IMR-90 (cell line): ENCODE results near the gene ASB1. TPM values are rescaled to one million over a fixed set of nuclear protein-coding genes. Genes with fewer than 3 reads are reported as not detected.

Source experiments
- ATAC-seq: fragments of 200-7000 bp; cut with Tn5 transposase; 2 replicates; pipeline ENCODE4 v1.9.1; 2020; ENCODE audit warnings: low read depth, mild to moderate bottlenecking, moderate library complexity
- BruUV-seq: library from RNA; stranded (reverse); fragments of 400-500 nt; replicated peaks from 2 replicates; lab custom pipeline; 2021; lab: Mats Ljungman, UMichigan
- CTCF ChIA-PET: fragments of 300-600 bp; formaldehyde crosslinking; extraction: SDS; loops from one replicate; lab custom pipeline; 2021; ENCODE audit warnings: antibody characterized with exemption; lab: Yijun Ruan, JAX
- POLR2A ChIA-PET: fragments of 300-600 bp; sonication (Branson Sonifier 250); formaldehyde crosslinking; loops from one replicate; lab custom pipeline; 2022; ENCODE audit warnings: antibody characterized with exemption; ENCODE audit not compliant: unreplicated experiment; lab: Charles Lee
- DNase-seq: peaks from one replicate; pipeline ENCODE4 v3.0.0; 2013
- H2AFZ ChIP-seq: replicated peaks from 2 replicates; pipeline ENCODE3; 2013; ENCODE audit warnings: low read length, mild to moderate bottlenecking; ENCODE audit not compliant: poor library complexity
- H2AK5ac ChIP-seq: 2 replicates; pipeline ENCODE4 v1.6.1; 2013; ENCODE audit warnings: low read depth, low read length, inconsistent platforms
- H2AK9ac ChIP-seq: replicated peaks from 2 replicates; pipeline ENCODE3; 2013; ENCODE audit warnings: mild to moderate bottlenecking, low read depth, low read length, moderate library complexity; ENCODE audit not compliant: poor library complexity
- H2BK120ac ChIP-seq: 2 replicates; pipeline ENCODE4 v1.6.1; 2013; ENCODE audit warnings: low read depth, low read length, inconsistent platforms
- H2BK15ac ChIP-seq: 3 replicates; pipeline ENCODE4 v1.6.1; 2013; ENCODE audit warnings: low read depth, low read length, inconsistent platforms
- H2BK20ac ChIP-seq: 2 replicates; pipeline ENCODE4 v1.6.1; 2013; ENCODE audit warnings: low read depth, mild to moderate bottlenecking, inconsistent platforms, low read length, moderate library complexity
- H2BK5ac ChIP-seq: 2 replicates; pipeline ENCODE4 v1.6.1; 2013; ENCODE audit warnings: mild to moderate bottlenecking, low read depth, low read length, inconsistent platforms; ENCODE audit not compliant: poor library complexity, severe bottlenecking
- H3K14ac ChIP-seq: replicated peaks from 2 replicates; pipeline ENCODE4 v1.6.1; 2013; ENCODE audit warnings: low read depth, low read length, inconsistent platforms
- H3K18ac ChIP-seq: 2 replicates; pipeline ENCODE4 v1.6.1; 2013; ENCODE audit warnings: low read depth, low read length, control low read depth
- H3K23ac ChIP-seq: 2 replicates; pipeline ENCODE4 v1.6.1; 2013; ENCODE audit warnings: low read depth, low read length, inconsistent platforms
- H3K27ac ChIP-seq: 2 replicates; pipeline ENCODE4 v1.5.1; 2013; ENCODE audit warnings: mild to moderate bottlenecking, control low read depth, low read length; ENCODE audit not compliant: insufficient read depth
- H3K27me3 ChIP-seq: 2 replicates; pipeline ENCODE4 v1.6.1; 2013; ENCODE audit warnings: low read length; ENCODE audit not compliant: control insufficient read depth, insufficient read depth
- H3K36me3 ChIP-seq: 2 replicates; pipeline ENCODE4 v1.6.1; 2013; ENCODE audit warnings: low read length, mixed read lengths; ENCODE audit not compliant: control insufficient read depth, insufficient read depth
- H3K4ac ChIP-seq: 2 replicates; pipeline ENCODE4 v1.6.1; 2013; ENCODE audit warnings: low read depth, low read length, inconsistent platforms
- H3K4me1 ChIP-seq: 2 replicates; pipeline ENCODE4 v1.6.1; 2013; ENCODE audit warnings: low read length, mixed read lengths; ENCODE audit not compliant: control insufficient read depth, insufficient read depth
- H3K4me2 ChIP-seq: 2 replicates; pipeline ENCODE4 v1.6.1; 2013; ENCODE audit warnings: low read depth, mild to moderate bottlenecking, control low read depth, low read length, moderate library complexity
- H3K4me3 ChIP-seq: 2 replicates; pipeline ENCODE4 v1.5.1; 2013; ENCODE audit warnings: low read depth, mild to moderate bottlenecking, control low read depth, low read length, moderate library complexity; ENCODE audit not compliant: insufficient read depth
- H3K56ac ChIP-seq: 2 replicates; pipeline ENCODE4 v1.6.1; 2013; ENCODE audit warnings: low read length, inconsistent platforms; ENCODE audit not compliant: insufficient read depth; ENCODE audit errors: extremely low read depth
- H3K79me1 ChIP-seq, 2 experiments: 2 replicates each; pipeline ENCODE4 v1.6.1; 2013; ENCODE audit warnings: low read length in 2 of 2, inconsistent platforms in 1 of 2, low read depth in 1 of 2
- H3K9ac ChIP-seq: 2 replicates; pipeline ENCODE4 v1.6.1; 2013; ENCODE audit warnings: low read depth, low read length, control low read depth
- H3K9me1 ChIP-seq: 2 replicates; pipeline ENCODE4 v1.6.1; 2013; ENCODE audit warnings: low read length, inconsistent platforms; ENCODE audit not compliant: insufficient read depth
- H3K9me3 ChIP-seq: 2 replicates; pipeline ENCODE4 v1.6.1; 2013; ENCODE audit warnings: low read length; ENCODE audit not compliant: control insufficient read depth, insufficient read depth
- H4K20me1 ChIP-seq: 2 replicates; pipeline ENCODE4 v1.6.1; 2013; ENCODE audit warnings: low read length, inconsistent platforms; ENCODE audit not compliant: insufficient read depth
- H4K5ac ChIP-seq: 2 replicates; pipeline ENCODE4 v1.6.1; 2013; ENCODE audit warnings: mild to moderate bottlenecking, low read depth, low read length, control low read depth
- H4K8ac ChIP-seq, 2 experiments: 2 replicates each; pipeline ENCODE4 v1.6.1; 2013; ENCODE audit warnings: low read depth in 2 of 2, low read length in 2 of 2, control low read depth in 1 of 2, inconsistent platforms in 1 of 2
- H4K91ac ChIP-seq: 2 replicates; pipeline ENCODE4 v1.6.1; 2013; ENCODE audit warnings: low read depth, low read length, inconsistent platforms; ENCODE audit not compliant: insufficient read depth
- CEBPB ChIP-seq: IDR thresholded peaks from 2 replicates; pipeline ENCODE4 v1.6.1; 2012; ENCODE audit warnings: low read depth, low read length, improper control_type of control experiment
- MAZ ChIP-seq: IDR thresholded peaks from 2 replicates; pipeline ENCODE4 v1.6.1; 2012; ENCODE audit warnings: low read depth, mild to moderate bottlenecking, low read length, improper control_type of control experiment, moderate library complexity, borderline replicate concordance
- WGBS, 2 experiments: methylation state at CpG; one replicate each; pipeline versions ENCODE4 v1.1.5 to v1.1.7; 2013; ENCODE audit warnings: missing lambda C conversion rate in 2 of 2; ENCODE audit not compliant: insufficient read length in 1 of 2; ENCODE audit errors: extremely low coverage in 2 of 2; 5-methylcytosine and 5-hydroxymethylcytosine counted together
- dilution Hi-C: fragments of 300-500 bp; cut with HindIII; formaldehyde crosslinking; loops from one replicate; pipeline ENCODE4 v1.14.3; 2018; ENCODE audit warnings: low sequenced_read_pairs; ENCODE audit not compliant: unreplicated experiment
- in situ Hi-C: fragments of 300-500 bp; cut with MboI; formaldehyde crosslinking; loops from 3 replicates; pipeline ENCODE4 v1.14.3; 2019; ENCODE audit warnings: low sequenced_read_pairs, inconsistent platforms, mixed read lengths
- intact Hi-C: fragments of 100-400 bp; cut with micrococcal nuclease; formaldehyde crosslinking; loops from 2 replicates; pipeline ENCODE4 v1.10.0; 2022
- polyA plus RNA-seq, 3 experiments: library from polyadenylated mRNA; depleted of rRNA; stranded (reverse); fragments of >200 nt; gene quantifications; 2 replicates each; pipeline ENCODE4 v1.2.3, GENCODE V29; 2012; ENCODE audit warnings: low replicate concordance in 1 of 3
- total RNA-seq: library from RNA; depleted of rRNA; stranded (reverse); fragments of >200 nt; gene quantifications from 2 replicates; pipeline ENCODE4 v1.2.3, GENCODE V29; 2012
- TF ChIP-seq, protein P1 (sequence below): fragments of 150-350 bp; IDR thresholded peaks from 2 replicates; pipeline ENCODE4 v1.6.1; 2017; ENCODE audit warnings: mild to moderate bottlenecking, antibody characterized with exemption, low read length, low read depth

ASB1 gene
- total and polyA plus RNA-seq, 2 of the 4 experiments (the other 2 are of a cell fraction), result 23.5 to 37.3 TPM

DNA sequence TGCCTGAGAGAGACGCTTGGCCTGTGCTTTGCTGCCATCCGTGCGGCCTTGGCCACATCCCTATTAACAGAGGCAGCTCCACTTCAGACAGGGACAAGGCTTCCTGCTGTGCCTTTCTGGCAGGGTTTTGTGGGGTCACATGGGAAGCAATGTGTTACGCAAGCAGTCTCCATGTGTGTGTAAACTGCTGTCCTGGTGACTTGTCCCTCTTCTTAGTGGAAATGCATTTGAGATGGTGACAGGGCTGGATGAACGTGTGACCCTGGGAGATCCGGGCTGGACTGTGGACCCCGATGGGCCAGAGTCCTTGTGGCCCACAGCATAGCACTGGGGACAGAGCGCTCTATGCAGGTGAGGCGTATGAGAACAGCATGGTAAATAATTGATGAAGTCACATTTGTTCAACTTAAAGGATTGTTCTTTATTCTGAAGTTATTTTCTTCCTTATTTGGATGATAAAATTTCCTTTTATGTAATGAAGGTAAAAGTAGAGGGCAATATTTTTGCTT lies 23.2 kb downstream of the ASB1 start:
- H3K9ac ChIP-seq, result no peak overlapping the region
- dilution Hi-C loops (no loop called here), intact Hi-C loops (no loop called here), in situ Hi-C loops (no loop called here)
- no peak overlapping the region for H3K18ac ChIP-seq
- H4K91ac ChIP-seq, result no peak overlapping the region
- ATAC-seq (peak; percentile 44), DNase-seq (peak; percentile 51)
- H2AK9ac ChIP-seq, result no peak overlapping the region
- no peak overlapping the region for H2BK20ac ChIP-seq
- H3K9me1 ChIP-seq, result peaks cover 10% of the 10 kb centered on the region; the same call in 1 of the 2 replicates
- H2BK120ac ChIP-seq, result no peak overlapping the region
- TF ChIP-seq, protein P1, sequence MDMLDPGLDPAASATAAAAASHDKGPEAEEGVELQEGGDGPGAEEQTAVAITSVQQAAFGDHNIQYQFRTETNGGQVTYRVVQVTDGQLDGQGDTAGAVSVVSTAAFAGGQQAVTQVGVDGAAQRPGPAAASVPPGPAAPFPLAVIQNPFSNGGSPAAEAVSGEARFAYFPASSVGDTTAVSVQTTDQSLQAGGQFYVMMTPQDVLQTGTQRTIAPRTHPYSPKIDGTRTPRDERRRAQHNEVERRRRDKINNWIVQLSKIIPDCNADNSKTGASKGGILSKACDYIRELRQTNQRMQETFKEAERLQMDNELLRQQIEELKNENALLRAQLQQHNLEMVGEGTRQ, result peak; percentile 66; the same call in 1 of the 2 replicates
- TF ChIP-seq MAZ, result no peak
- TF ChIP-seq CEBPB, result peak; percentile 92
- no peak overlapping the region for H4K5ac ChIP-seq
- peak overlapping the region; percentile 20 for H2BK5ac ChIP-seq
- no peak overlapping the region; a peak in 1 of 4 replicates for H4K8ac ChIP-seq
- no peak overlapping the region for H3K4me3 ChIP-seq
- peak overlapping the region; percentile 18 for H2AFZ ChIP-seq
- POLR2A ChIA-PET, result no interaction called here
- H3K27me3 ChIP-seq, result no peaks in the 10 kb centered on the region
- H2AK5ac ChIP-seq, result no peak overlapping the region
- H2BK15ac ChIP-seq, result no peak overlapping the region
- peaks cover 59 to 66% of the 10 kb centered on the region in 2 experiments for H3K79me1 ChIP-seq
- BruUV-seq, result no TSS peak
- CTCF ChIA-PET, result no interaction called here
- H3K9me3 ChIP-seq, result no peaks in the 10 kb centered on the region
- no peak overlapping the region for H3K23ac ChIP-seq
- H3K4me2 ChIP-seq, result no peak overlapping the region
- peaks cover 67% of the 10 kb centered on the region for H3K36me3 ChIP-seq
- peak overlapping the region; percentile 2; the same call in 1 of the 2 replicates for H3K27ac ChIP-seq
- peaks cover 21% of the 10 kb centered on the region for H4K20me1 ChIP-seq
- H3K14ac ChIP-seq, result no peak overlapping the region
- no CpG with 5 or more reads among the region's 9 CpGs for WGBS, 2 experiments
- H3K56ac ChIP-seq, result no peak overlapping the region
- H3K4ac ChIP-seq, result no peak overlapping the region
- H3K4me1 ChIP-seq, result peaks cover 5% of the 10 kb centered on the region
